Testis (tissue), 3 donors: ENCODE data around the gene PJA2. TPM values are rescaled to one million over a fixed set of nuclear protein-coding genes. Genes with fewer than 3 reads are reported as not detected.

ENCODE experiments used
- DNase-seq: peaks from one replicate; pipeline ENCODE4 v3.0.0-alpha.2; 2019
- H3K27ac ChIP-seq, 2 donors: fragments of 200-600 bp; sonication (generic); one replicate each; pipeline ENCODE4 v1.5.1; 2019
- H3K27me3 ChIP-seq: fragments of 200-600 bp; sonication (generic); one replicate; pipeline ENCODE4 v1.5.1; 2019
- H3K36me3 ChIP-seq: fragments of 200-600 bp; sonication (generic); one replicate; pipeline ENCODE4 v1.5.1; 2017; ENCODE audit warnings: low read depth; ENCODE audit errors: missing control alignments
- H3K4me1 ChIP-seq: fragments of 200-600 bp; sonication (generic); one replicate; pipeline ENCODE4 v1.5.1; 2019
- H3K4me3 ChIP-seq, 2 donors: fragments of 200-600 bp; sonication (generic); one replicate each; pipeline ENCODE4 v1.5.1; 2017 to 2019
- H3K9me3 ChIP-seq: fragments of 200-600 bp; sonication (generic); one replicate; pipeline ENCODE4 v1.5.1; 2017
- POLR2A ChIP-seq: fragments of 450-650 bp; IDR thresholded peaks from one replicate; pipeline ENCODE4 v1.6.1; 2017; ENCODE audit warnings: antibody characterized with exemption, mild to moderate bottlenecking, moderate library complexity
- WGBS, 2 donors: methylation state at CpG; one replicate each; pipeline ENCODE4 v1.1.5; 2018; 5-methylcytosine and 5-hydroxymethylcytosine counted together
- intact Hi-C: fragments of 100-400 bp; cut with DNase I; formaldehyde crosslinking; loops from one replicate; pipeline ENCODE4 v1.15.1; 2023; ENCODE audit warnings: low total_unique reads
- polyA plus RNA-seq: library from polyadenylated mRNA; stranded (reverse); fragments of 350-450 nt; fragmentation: Illumina TruSeq; extraction: RNeasy Lipid Tissue Mini Kit (QIAGEN cat#74804); gene quantifications from one replicate; pipeline ENCODE4 v1.2.3, GENCODE V29; 2014; ENCODE audit warnings: low read depth, low replicate concordance; ENCODE audit not compliant: insufficient read depth
- total RNA-seq, 2 donors: library from RNA; depleted of rRNA; stranded (reverse); fragments of >200 nt; gene quantifications; one replicate each; pipeline ENCODE4 v1.2.3, GENCODE V29; 2016
- TF ChIP-seq, protein P1 (sequence below), 3 experiments: fragments of 450-650 bp in 2 of 3; fragments of 200-600 bp in 1 of 3; sonication (generic) in 1 of 3; IDR thresholded peaks; one replicate each; pipeline ENCODE4 v1.5.1; 2016 to 2019; ENCODE audit warnings: antibody characterized with exemption in 3 of 3, mild to moderate bottlenecking in 2 of 3, moderate library complexity in 1 of 3

Gene PJA2
- total and polyA plus RNA-seq, 3 donors from 2014 or later: 77.3 to 112 (median 105) TPM

DNA sequence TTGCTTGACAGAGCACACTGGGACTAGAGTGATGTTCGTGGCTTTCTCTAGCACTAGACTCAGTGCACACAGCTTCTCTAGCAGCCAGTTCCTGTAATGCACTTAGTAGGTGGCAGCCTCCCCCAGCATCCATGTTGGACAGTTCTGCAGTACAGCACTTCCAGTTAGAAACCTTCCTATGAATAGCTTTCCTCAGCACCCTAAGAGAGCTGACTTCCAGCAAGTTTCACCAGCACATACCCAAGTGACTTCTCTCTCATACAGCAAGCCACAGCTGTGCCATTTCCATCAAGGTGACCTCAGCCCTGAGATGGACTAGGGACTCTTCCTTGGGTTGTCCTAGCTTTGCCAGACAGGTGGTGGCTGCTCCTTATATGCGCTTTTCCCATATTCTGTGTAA is 60.4 kb downstream of the PJA2 start:
- H3K36me3 ChIP-seq: no peaks in the 10 kb centered on the region
- no peaks in the 10 kb centered on the region for H3K9me3 ChIP-seq
- intact Hi-C loops: no loop called here
- H3K4me3 ChIP-seq: no peak overlapping the region
- H3K27me3 ChIP-seq: no peaks in the 10 kb centered on the region
- no peak for TF ChIP-seq POLR2A
- TF ChIP-seq, protein P1, sequence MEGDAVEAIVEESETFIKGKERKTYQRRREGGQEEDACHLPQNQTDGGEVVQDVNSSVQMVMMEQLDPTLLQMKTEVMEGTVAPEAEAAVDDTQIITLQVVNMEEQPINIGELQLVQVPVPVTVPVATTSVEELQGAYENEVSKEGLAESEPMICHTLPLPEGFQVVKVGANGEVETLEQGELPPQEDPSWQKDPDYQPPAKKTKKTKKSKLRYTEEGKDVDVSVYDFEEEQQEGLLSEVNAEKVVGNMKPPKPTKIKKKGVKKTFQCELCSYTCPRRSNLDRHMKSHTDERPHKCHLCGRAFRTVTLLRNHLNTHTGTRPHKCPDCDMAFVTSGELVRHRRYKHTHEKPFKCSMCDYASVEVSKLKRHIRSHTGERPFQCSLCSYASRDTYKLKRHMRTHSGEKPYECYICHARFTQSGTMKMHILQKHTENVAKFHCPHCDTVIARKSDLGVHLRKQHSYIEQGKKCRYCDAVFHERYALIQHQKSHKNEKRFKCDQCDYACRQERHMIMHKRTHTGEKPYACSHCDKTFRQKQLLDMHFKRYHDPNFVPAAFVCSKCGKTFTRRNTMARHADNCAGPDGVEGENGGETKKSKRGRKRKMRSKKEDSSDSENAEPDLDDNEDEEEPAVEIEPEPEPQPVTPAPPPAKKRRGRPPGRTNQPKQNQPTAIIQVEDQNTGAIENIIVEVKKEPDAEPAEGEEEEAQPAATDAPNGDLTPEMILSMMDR (IDR thresholded peaks at IDR 0.05): no peak
- no peaks in the 10 kb centered on the region for H3K4me1 ChIP-seq
- H3K27ac ChIP-seq: no peak overlapping the region
- DNase-seq: no peak
- WGBS, 2 donors: 92 to 100% methylated on average over 1 to 2 of the region's 2 CpGs

GRCh38 chr5:109347252-109347888 is 62.4 kb downstream of the PJA2 start:
- H3K4me3 ChIP-seq: no peak overlapping the region
- no peaks in the 10 kb centered on the region for H3K4me1 ChIP-seq
- H3K9me3 ChIP-seq: no peaks in the 10 kb centered on the region
- no peaks in the 10 kb centered on the region for H3K27me3 ChIP-seq
- TF ChIP-seq POLR2A: no peak
- TF ChIP-seq, protein P1 (IDR thresholded peaks at IDR 0.05): no peak
- no peak for DNase-seq
- H3K27ac ChIP-seq: no peak overlapping the region
- H3K36me3 ChIP-seq: no peaks in the 10 kb centered on the region
- intact Hi-C loops: no loop called here

- H3K36me3 ChIP-seq: no peaks in the 10 kb centered on the region
- H3K9me3 ChIP-seq: no peaks in the 10 kb centered on the region
- H3K27me3 ChIP-seq: no peaks in the 10 kb centered on the region
- no peaks in the 10 kb centered on the region for H3K4me1 ChIP-seq
- H3K27ac ChIP-seq: no peak overlapping the region
- DNase-seq: no peak
- TF ChIP-seq, protein P1 (IDR thresholded peaks at IDR 0.05): no peak
- no peak for TF ChIP-seq POLR2A
- no peak overlapping the region for H3K4me3 ChIP-seq
- 91 to 93% methylated on average over 2 of the region's 2 CpGs for WGBS, 2 donors
- intact Hi-C loops: no loop called here
These were observed 64.1 kb downstream of the PJA2 start for GRCh38 chr5:109345699-109346098.

- Histone ChIP-seq H3K4me3 (no peak overlapping the region), H3K27ac (no peak overlapping the region), H3K27me3 (no peaks in the 10 kb centered on the region), H3K9me3 (no peaks in the 10 kb centered on the region), H3K36me3 (no peaks in the 10 kb centered on the region), H3K4me1 (no peaks in the 10 kb centered on the region)
- DNase-seq: no peak
- WGBS, 2 donors: 73 to 88% methylated on average over 1 to 5 of the region's 5 CpGs
- TF ChIP-seq, protein P1 (IDR thresholded peaks at IDR 0.05): no peak
- TF ChIP-seq POLR2A: no peak
- intact Hi-C loops: no loop called here
These were observed 69.4 kb downstream of the PJA2 start for GRCh38 chr5:109340351-109340750.

GRCh38 chr5:109335114-109335513 is 74.7 kb downstream of the PJA2 start:
- H3K36me3 ChIP-seq: no peaks in the 10 kb centered on the region
- no peak for DNase-seq
- TF ChIP-seq, protein P1 (IDR thresholded peaks at IDR 0.05): no peak
- TF ChIP-seq POLR2A: no peak
- H3K27me3 ChIP-seq: no peaks in the 10 kb centered on the region
- no peak overlapping the region for H3K4me3 ChIP-seq
- no peak overlapping the region for H3K27ac ChIP-seq
- intact Hi-C loops: no loop called here
- H3K4me1 ChIP-seq: no peaks in the 10 kb centered on the region
- H3K9me3 ChIP-seq: no peaks in the 10 kb centered on the region
